Keratinocyte (primary cell): Measurements from ENCODE around the gene C8B. TPM values are rescaled to one million over a fixed set of nuclear protein-coding genes. Genes with fewer than 3 reads are reported as not detected.

Experiments used
- DNase-seq: peaks from one replicate; pipeline ENCODE4 v3.0.0-alpha.2; 2011; ENCODE audit warnings: low read depth, missing footprints, low spot score
- FAIRE-seq: peaks from 2 replicates; lab custom pipeline; 2011; peaks lifted over from hg19 to GRCh38; lab: Jason Lieb, UNC
- H2AFZ ChIP-seq: 2 replicates; pipeline ENCODE4 v1.6.0; 2012; ENCODE audit warnings: low read length, control low read depth, inconsistent platforms; ENCODE audit not compliant: control insufficient read depth
- H3K27ac ChIP-seq: 2 replicates; pipeline ENCODE4 v1.5.1; 2011; ENCODE audit warnings: low read length; ENCODE audit not compliant: control insufficient read depth, insufficient read depth
- H3K27me3 ChIP-seq: 3 replicates; pipeline ENCODE4 v1.6.0; 2011; ENCODE audit warnings: low read length; ENCODE audit not compliant: control insufficient read depth, insufficient read depth; ENCODE audit errors: extremely low read depth
- H3K36me3 ChIP-seq, 2 experiments: 2 replicates in 1 of 2; 3 replicates in 1 of 2; pipeline ENCODE4 v1.5.1; 2011; ENCODE audit warnings: low read length in 2 of 2, mild to moderate bottlenecking in 1 of 2; ENCODE audit not compliant: control insufficient read depth in 2 of 2, insufficient read depth in 2 of 2; ENCODE audit errors: extremely low read depth in 1 of 2
- H3K4me1 ChIP-seq: 3 replicates; pipeline ENCODE4 v1.5.1; 2011; ENCODE audit warnings: low read length; ENCODE audit not compliant: control insufficient read depth, insufficient read depth; ENCODE audit errors: extremely low read depth
- H3K4me2 ChIP-seq: 3 replicates; pipeline ENCODE4 v1.6.0; 2011; ENCODE audit warnings: low read depth, low read length; ENCODE audit not compliant: control insufficient read depth, insufficient read depth; ENCODE audit errors: extremely low read depth
- H3K4me3 ChIP-seq, 3 experiments: fragments of 200-600 bp in 1 of 3; sonication (generic) in 1 of 3; 2 replicates in 2 of 3; 3 replicates in 1 of 3; pipeline ENCODE4 v1.5.1; 2011 to 2016; ENCODE audit warnings: low read length in 3 of 3, mild to moderate bottlenecking in 3 of 3, control low read depth in 2 of 3, inconsistent platforms in 1 of 3, low read depth in 1 of 3, mixed read lengths in 1 of 3, mixed run types in 1 of 3, moderate library complexity in 1 of 3; ENCODE audit not compliant: control insufficient read depth in 2 of 3, insufficient read depth in 2 of 3; ENCODE audit errors: extremely low read depth in 1 of 3
- H3K79me2 ChIP-seq: 2 replicates; pipeline ENCODE4 v1.6.0; 2012; ENCODE audit warnings: low read length; ENCODE audit not compliant: control insufficient read depth, insufficient read depth
- H3K9ac ChIP-seq: 3 replicates; pipeline ENCODE4 v1.6.0; 2011; ENCODE audit warnings: low read length; ENCODE audit not compliant: control insufficient read depth, insufficient read depth; ENCODE audit errors: extremely low read depth
- H3K9me1 ChIP-seq: 3 replicates; pipeline ENCODE4 v1.6.0; 2011; ENCODE audit warnings: low read length; ENCODE audit not compliant: control insufficient read depth, insufficient read depth; ENCODE audit errors: extremely low read depth
- H3K9me3 ChIP-seq: 2 replicates; pipeline ENCODE4 v1.5.1; 2012; ENCODE audit warnings: low read depth, low read length; ENCODE audit not compliant: control insufficient read depth
- H4K20me1 ChIP-seq: 3 replicates; pipeline ENCODE4 v1.6.0; 2011; ENCODE audit warnings: low read length; ENCODE audit not compliant: control insufficient read depth, insufficient read depth; ENCODE audit errors: extremely low read depth
- CTCF ChIP-seq, 3 experiments: IDR thresholded peaks in 1 of 3; conservative IDR thresholded peaks in 1 of 3; optimal IDR thresholded peaks in 1 of 3; 2 replicates in 2 of 3; 3 replicates in 1 of 3; pipeline versions ENCODE3 to v1.5.1; 2011; ENCODE audit warnings: low read length in 3 of 3, mild to moderate bottlenecking in 3 of 3, moderate library complexity in 2 of 3, control low read depth in 1 of 3, inconsistent platforms in 1 of 3; ENCODE audit not compliant: insufficient read depth in 2 of 3; ENCODE audit errors: extremely low read depth in 1 of 3
- EZH2 ChIP-seq: IDR thresholded peaks from one replicate; pipeline ENCODE4 v1.6.1; 2012; ENCODE audit warnings: inconsistent platforms, mild to moderate bottlenecking, low read length, moderate library complexity
- dilution Hi-C: fragments of 300-500 bp; cut with MboI; formaldehyde crosslinking; loops from one replicate; pipeline ENCODE4 v1.7.0; 2020; ENCODE audit warnings: low sequenced_read_pairs; ENCODE audit not compliant: extremely low pct_ligation_motif_present
- polyA plus RNA-seq, 5 experiments: library from polyadenylated mRNA; depleted of rRNA in 3 of 5; stranded (reverse) in 3 of 5; stranded (forward) in 1 of 5; unstranded in 1 of 5; fragments of >200 nt; gene quantifications; 1 replicate in 1 of 5; 2 replicates in 3 of 5; 3 replicates in 1 of 5; pipeline versions ENCODE4 v1.2.1 to v1.2.3, GENCODE V29; 2011 to 2012; ENCODE audit warnings: missing spikeins in 2 of 5, low read depth in 1 of 5, low replicate concordance in 1 of 5

C8B gene
- polyA plus RNA-seq, 1 donor (not counting 4 experiments of a cell fraction or from before 2014, with no cell fraction given): 0.04 TPM

- TF ChIP-seq EZH2 (no peak), CTCF (optimal IDR thresholded peaks at IDR 0.05 in 1 of 3, IDR thresholded peaks at IDR 0.05 in 1 of 3, conservative IDR thresholded peaks at IDR 0.05 in 1 of 3; ENCODE audit: extremely low read depth in 1 of 3, insufficient read depth in 2 of 3, low read length in 3 of 3) (no peak)
- H3K27me3 ChIP-seq: no peaks in the 10 kb centered on the region
- H4K20me1 ChIP-seq: no peaks in the 10 kb centered on the region
- H3K4me3 ChIP-seq: no peak overlapping the region
- no peak overlapping the region for H3K9ac ChIP-seq
- no peak overlapping the region for H3K4me2 ChIP-seq
- H3K27ac ChIP-seq: no peak overlapping the region
- H3K9me1 ChIP-seq: no peaks in the 10 kb centered on the region
- H3K79me2 ChIP-seq: no peaks in the 10 kb centered on the region
- H3K9me3 ChIP-seq: no peaks in the 10 kb centered on the region
- H2AFZ ChIP-seq: no peak overlapping the region
- DNase-seq (no peak), FAIRE-seq (no peak)
- dilution Hi-C loops: no loop called here
- H3K4me1 ChIP-seq: no peaks in the 10 kb centered on the region
- H3K36me3 ChIP-seq: no peaks in the 10 kb centered on the region
Measured at GRCh38 chr1:56933161-56933560, 32.7 kb downstream of the C8B start.

DNA sequence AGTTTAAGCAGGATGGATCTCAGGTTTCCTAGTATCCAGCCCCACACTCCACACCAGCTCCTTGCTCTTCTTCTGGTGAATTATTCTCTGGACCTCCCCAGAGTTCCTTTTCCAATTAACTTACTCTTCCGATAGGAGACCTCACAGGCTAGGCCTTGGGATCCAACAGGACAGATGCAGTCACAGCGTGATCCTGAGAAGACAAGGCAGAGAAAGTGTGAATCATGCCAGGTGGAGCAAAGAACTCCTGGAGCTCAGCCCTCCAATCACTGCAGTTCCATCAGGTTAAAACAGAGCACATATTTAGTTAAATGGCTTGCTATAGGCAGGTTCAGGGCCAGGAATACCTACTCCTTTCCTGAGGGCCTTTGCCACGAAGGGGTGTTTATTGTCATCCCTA is 34.1 kb downstream of the C8B start:
- H2AFZ ChIP-seq: no peak overlapping the region

More for the DNA sequence above, 34.1 kb downstream of the C8B start:
- DNase-seq: no peak
- no peak overlapping the region for H3K9ac ChIP-seq
- H3K9me1 ChIP-seq: no peaks in the 10 kb centered on the region
- TF ChIP-seq EZH2: no peak
- no peak for TF ChIP-seq CTCF (optimal IDR thresholded peaks at IDR 0.05 in 1 of 3, IDR thresholded peaks at IDR 0.05 in 1 of 3, conservative IDR thresholded peaks at IDR 0.05 in 1 of 3; ENCODE audit: extremely low read depth in 1 of 3, insufficient read depth in 2 of 3, low read length in 3 of 3)
- no peak overlapping the region for H3K4me2 ChIP-seq
- dilution Hi-C loops: no loop called here
- H3K4me3 ChIP-seq: no peak overlapping the region
- H3K9me3 ChIP-seq: no peaks in the 10 kb centered on the region
- H3K27me3 ChIP-seq: no peaks in the 10 kb centered on the region
- no peak overlapping the region for H3K27ac ChIP-seq
- H3K4me1 ChIP-seq: no peaks in the 10 kb centered on the region
- no peak for FAIRE-seq
- no peaks in the 10 kb centered on the region for H4K20me1 ChIP-seq
- no peaks in the 10 kb centered on the region for H3K79me2 ChIP-seq
- no peaks in the 10 kb centered on the region for H3K36me3 ChIP-seq
